GM10847 (cell line): ENCODE measurements around the gene ZNF462.

Experiments
- POLR2A ChIP-seq: IDR thresholded peaks from 2 replicates; pipeline ENCODE4 v1.6.1; 2011; ENCODE audit not compliant: insufficient read length; ENCODE audit errors: extremely low read depth

ZNF462 gene

DNA sequence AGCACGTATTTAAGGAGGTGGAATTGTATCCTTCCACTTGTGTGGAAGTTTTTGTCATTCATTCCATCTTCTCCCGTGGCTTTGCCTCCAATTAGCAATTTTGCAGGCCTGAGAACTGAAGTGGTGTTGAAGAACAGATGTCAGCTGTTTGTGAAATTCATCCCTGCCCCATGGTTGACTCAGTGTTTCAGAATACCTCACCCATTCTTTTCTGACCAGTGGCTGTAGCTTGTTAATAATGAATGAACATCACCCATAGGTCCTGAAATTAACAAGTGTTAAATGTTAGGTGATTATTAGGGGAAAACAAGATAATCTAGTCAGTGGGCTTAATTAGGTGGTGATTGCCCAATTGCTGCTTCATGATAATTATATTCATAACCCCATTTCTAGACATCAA is 11.7 kb downstream of the ZNF462 start:
- TF ChIP-seq POLR2A: no peak

DNA sequence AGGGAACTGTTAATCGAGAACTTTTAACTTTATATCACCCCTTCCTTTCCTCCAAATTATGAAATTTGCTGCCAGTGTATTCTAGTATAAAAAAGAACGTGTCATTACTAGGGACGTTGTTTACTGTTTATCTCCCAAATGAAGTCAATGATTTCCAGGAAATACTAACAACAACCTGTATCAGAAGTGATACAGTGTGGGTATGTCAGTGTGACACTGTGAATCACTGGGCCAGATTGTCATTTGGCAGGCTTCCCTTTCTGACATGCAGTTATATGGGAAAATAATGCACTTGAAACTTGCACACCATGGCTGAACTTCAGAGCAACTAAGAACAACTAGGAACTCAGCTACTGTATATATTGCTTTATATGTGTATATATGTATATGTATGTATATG is 12.6 kb downstream of the ZNF462 start:
- no peak for TF ChIP-seq POLR2A

DNA sequence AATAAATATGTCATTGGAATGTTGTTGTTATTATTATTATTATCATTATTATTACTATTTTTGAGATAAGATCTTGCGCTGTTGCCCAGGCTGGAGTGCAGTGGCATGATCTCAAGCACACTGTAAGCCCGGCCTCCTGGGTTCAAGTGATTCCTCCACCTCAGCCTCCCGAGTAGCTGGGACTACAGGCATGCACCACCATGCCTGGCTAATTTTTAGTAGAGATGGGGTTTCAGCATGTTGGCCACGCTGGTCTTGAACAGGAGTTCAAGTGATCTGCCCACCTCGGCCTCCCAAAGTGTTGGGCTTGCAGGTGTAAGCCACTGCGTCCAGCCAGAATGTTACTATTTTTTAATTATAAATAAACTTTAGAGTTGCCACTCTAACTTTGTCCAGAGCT is 14.4 kb downstream of the ZNF462 start:
- no peak for TF ChIP-seq POLR2A

DNA sequence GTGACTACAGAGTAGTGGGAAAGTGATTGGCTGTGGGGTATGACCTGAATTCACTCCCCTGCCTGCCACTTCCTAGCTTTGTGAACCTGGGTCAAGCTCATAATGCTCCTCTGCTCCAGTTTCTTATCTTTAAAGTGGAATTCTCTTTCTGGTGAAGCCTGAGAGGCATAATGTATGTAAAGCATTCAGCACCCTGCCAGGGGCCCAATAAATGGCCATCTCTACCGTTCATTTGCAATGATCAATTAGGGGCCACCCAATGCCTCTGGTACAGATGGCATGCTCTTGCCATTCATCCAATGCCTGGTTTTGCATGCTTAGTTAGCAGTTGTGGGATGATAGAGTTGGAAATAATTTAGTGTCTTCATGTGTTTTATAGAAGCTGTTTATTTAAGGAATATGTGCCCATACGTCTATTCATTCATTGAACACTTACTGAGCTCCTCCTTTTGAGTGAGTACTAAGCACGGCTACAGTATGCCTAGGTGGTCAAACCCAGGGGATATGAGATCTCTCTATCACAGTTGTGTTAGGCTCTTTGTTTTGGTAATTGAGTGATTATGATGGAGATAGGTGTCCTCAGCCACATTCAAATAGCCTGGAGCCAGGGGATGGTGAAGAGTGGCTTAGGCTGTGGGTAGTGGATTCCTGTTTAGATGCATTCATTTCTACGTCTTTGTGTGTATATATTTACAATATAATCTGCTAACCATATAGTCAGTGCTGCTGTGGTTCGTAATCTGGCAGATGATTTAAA is 15.3 kb downstream of the ZNF462 start:
- TF ChIP-seq POLR2A: no peak

DNA sequence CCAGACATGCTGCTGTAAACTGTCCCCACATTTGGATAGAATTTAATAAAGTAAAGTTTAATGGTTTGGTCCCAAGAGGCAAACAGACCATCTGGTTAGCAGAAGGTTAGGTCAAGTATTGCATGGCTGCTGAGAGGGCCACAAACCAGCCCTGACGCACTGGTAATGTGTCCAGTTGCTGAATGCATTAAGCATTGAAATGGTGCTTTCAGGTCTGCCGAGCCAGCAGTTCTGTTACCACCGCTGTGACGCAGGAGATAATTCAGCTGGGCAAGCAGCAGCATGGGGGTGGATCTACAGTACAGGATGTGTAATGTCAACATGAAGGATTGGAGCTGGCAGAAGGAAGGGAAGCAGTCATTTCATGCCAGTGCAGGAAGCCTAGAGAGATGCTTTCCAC is 16.0 kb downstream of the ZNF462 start:
- TF ChIP-seq POLR2A: no peak

DNA sequence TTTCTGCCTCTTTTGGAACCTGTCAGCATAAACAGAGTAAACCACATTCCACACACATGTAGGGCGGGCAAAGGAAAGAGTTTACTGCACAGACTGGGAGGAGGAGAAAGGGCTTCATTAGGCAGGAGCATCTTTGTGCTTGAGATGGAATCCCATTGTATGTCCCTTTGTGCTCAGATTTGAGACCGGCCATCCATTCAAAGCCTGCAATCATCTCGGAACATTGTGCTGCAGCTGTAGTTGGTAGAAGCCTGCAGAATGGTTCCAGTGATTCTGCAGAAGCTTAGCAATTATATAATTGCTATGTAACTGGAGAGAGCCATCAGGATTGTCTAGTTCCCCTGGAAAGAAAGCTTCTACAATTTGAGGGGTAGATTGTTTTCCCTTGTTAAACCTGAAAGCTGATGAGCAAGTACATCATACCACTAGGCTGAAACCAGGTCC is 16.5 kb downstream of the ZNF462 start:
- no peak for TF ChIP-seq POLR2A

DNA sequence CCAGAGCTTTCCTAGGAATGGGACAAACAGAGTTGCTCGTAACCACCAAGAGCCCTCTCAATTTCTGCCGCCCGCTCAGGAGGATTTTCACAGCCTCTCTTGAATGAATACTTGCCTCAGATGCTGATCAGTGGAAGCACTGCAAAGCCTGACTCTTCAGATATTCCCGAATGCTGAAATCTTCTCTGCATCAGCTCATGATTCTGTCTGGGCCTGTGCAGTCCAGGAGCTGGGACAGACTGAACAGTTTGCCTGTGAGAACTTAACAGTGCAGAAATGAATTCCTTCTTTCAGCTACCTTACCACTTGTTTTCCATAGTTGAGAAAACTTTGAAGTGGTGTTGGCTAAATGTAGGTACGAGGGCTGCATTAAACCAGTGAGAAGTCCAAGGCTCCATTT is 17.1 kb downstream of the ZNF462 start:
- no peak for TF ChIP-seq POLR2A

DNA sequence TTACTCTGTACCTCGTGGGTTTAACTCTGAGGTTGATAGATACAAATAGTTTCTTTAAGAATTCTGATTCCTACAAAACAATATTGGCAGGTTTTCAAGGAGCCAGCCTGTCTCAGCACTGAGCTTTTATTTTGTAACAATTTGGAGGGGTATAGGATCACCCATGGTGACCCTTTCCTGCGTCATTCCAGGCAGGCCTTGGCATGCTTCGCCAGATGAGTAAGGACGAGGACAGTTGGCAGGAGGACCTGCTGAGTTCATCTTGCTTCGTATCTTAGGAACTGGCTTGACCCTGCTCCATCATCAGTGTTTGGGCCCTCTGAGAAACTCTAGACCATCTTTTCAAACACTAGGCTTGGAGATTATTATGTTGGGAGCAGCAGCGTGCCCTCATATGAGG is 17.9 kb downstream of the ZNF462 start:
- no peak for TF ChIP-seq POLR2A

DNA sequence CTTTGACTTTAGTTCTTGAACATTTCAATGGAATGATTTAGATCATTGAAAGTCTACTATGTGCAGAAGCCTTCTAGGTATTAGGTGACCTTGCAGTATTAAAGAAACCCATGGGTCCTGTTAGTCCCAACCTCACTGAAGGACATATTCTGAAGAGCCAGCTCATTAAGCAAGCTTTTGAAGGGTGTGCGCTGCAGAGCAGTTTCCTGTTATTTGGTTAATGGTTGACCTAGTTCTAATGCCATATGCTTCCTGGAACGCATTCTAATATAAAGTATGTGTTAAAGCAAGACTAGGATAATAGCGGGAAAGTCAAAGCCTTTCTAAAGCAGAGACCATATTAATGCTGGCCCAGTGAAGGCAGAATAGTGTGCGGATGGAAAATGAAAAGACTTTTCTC is 20.1 kb downstream of the ZNF462 start:
- no peak for TF ChIP-seq POLR2A

DNA sequence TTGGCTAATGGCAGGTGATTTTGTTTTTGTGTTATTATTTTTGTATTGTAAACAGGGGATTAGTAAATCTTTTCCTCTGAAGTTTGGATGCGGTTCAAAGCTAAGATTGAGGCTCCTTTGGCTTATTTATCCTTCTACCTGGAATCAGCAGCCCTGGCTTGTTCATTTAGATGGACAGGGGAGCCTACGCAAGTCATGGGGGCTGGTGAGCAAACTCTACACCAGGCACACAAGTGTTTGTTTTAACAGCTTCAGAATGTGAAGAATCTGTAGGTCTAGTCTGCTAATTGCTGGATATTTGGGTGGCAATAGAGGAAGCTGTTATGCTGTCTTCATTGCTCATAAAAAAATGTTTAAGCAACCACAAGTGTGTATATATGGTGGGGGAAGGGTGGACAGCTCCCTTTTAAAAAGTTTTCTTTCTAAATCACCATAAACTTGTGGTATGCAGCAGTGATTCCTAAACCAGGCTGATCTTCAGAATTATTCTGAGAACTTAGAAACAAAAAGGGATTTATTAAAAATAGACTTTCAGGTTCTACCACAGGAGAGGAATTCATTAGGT is 20.7 kb downstream of the ZNF462 start:
- no peak for TF ChIP-seq POLR2A

DNA sequence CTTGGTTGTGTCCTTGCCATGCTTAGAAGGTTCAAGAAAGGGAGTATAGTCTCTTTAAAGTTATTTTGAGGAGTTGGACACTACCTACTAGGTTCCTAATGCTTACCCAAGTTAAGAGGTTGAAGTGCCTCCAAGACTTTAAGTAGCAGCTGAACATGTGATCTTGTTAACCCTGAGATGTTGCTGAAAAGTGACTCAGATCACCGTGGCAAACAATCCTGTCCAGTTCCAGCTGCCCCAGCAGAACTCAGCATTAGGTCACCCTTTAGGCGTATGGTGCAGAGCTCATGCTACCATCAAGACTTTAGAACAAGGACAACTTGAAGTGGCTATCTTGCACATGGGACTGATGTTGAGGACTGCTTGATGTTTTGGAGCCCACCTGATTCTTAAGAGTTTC is 22.5 kb downstream of the ZNF462 start:
- no peak for TF ChIP-seq POLR2A

DNA sequence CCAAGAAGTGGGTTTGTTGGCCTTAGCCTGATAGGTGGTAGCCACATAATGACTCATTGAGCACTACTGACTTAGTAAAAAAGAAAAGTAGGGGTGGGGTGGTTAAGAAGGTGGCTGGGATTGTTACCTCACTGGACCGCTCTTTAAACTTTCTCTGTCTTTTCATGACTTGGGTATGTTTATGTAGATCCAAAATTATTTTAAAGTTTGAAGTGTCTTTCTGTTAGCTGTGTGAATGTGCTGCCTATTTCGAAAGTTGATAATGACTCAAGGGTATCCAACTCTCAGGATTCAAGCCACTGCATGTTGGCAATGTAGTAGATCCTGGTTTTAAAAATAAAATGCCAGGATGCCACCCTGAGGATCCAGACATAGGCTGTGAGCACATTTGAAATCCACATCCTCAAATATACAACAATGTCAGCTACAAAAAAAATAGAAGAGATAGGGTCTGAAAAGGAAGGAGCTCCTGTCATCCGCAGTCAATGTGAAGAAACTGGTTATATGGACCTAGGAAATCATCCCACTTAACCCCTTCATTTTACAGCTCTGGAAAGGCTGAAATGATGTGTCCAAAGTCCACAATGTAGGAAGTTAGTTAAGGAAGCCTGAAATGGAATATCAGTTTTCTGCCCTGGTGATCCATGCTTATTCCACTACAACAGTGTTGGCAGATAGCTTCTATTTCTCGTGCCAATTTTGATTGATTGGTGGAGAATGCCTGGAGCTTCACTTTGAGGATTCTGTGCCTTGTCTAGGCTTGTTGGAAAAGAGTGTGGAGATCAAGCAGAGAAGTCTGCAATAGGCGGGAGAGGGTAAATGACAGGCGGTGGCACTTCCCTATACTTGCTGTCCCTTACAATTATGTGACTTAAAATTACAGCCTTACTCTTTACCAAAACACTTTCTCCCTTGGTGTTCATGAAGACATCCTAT is 23.4 kb downstream of the ZNF462 start:
- TF ChIP-seq POLR2A: no peak

DNA sequence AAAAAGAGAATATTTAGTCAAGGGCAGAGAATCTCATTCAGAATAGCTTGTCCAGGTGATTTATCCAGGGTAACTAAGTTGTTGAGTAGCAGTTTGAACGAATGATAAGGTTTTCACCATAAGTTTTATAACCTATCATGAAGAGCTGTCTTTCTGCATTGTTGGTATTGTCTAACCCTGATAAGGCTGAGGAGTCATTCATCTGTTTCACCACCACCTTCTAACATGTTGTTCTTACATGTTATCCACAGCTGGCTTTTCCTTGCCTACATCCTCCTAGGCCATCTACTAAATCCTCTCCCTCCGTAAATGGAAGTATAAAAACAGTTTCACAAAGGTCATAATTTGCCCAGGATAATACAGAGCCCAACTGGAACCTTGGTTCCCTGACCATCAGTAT is 24.1 kb downstream of the ZNF462 start:
- TF ChIP-seq POLR2A: no peak

DNA sequence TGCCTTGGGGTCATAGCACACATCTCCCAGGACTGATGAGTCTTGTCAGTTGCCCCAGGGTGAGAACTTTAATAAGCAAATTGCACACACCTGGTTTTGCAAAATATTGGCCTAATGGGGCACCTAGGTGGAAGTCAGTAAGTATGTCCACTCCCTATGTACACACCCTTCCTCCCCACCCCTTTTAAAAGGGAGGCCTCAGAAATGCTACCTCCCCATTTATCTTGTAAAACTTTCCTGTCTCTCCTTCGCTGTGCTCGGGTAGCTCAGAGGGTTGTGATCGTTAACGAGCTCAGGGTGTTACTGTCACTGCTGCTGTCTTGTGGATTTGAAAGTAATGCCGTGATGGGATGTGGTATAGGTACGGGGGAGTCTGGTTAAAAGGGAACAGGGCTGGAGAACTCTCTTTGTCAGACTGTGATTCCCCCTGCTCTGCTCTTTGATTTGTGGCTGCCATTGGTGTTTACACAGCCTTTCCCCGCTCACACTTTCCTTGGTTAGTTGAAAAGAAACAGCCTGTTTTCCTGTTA is 26.2 kb downstream of the ZNF462 start:
- TF ChIP-seq POLR2A: no peak

DNA sequence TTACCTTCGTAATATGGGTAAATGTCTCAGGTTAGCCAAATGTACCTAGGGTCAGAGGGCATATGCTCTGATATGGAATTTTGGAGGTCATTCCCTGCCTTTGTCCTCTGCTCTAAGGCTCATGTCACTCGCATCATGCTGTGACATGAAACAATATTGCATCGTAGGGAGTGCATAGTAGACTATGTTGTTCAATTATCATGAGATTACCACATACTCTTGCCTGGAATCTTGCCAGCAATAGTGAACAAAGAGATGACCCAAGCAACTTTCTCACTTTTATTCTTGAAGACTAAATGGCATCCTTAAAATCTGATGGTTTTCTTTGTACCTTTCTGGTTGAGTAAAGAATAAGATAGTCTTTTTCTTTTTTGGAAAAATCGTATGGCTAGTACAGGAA is 27.6 kb downstream of the ZNF462 start:
- TF ChIP-seq POLR2A: no peak

DNA sequence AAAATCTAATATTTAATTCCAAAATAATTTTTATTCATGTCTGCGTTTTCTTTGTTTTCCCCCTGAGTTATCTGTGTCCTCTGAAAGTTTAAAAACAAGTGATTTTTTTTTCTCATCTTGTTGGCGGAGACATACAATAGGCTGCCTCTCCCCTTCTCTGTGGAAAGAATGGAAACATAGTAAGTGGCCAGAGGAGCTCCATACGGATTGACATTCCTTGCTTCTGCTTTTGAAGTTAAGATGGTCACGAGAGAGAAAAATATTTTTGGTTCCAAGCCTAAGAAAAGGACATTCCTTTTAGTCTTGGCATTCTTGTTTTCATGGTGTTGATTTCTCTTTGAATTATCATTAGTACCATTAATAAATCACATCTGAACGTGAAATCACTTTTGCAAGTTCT is 28.3 kb downstream of the ZNF462 start:
- no peak for TF ChIP-seq POLR2A
